ENCODE results near the gene ENG. TPM values are rescaled to one million over a fixed set of nuclear protein-coding genes. Genes with fewer than 3 reads are reported as not detected.

The ENG gene
- total and polyA plus RNA-seq, 2 of the 8 experiments (the other 6 are each of a cell fraction or from before 2014, with no cell fraction given) = 1.8 to 4.4 TPM

- H2BK20ac ChIP-seq (ENCODE audit: low read length) = no peak overlapping the region
- no peak overlapping the region for H3K4me2 ChIP-seq (ENCODE audit: insufficient read depth in 1 of 2, low read depth in 2 of 2, low read length in 2 of 2)
- H4K5ac ChIP-seq (ENCODE audit: insufficient read length, low read depth, low read length) = no peak overlapping the region
- DNase-seq (ENCODE audit: low read depth in 1 of 2, low spot score in 2 of 2) (no peak), FAIRE-seq (no peak)
- TF ChIP-seq CHD1 (IDR thresholded peaks at IDR 0.05; ENCODE audit: low read depth, low read length) (no peak), E2F6 (IDR thresholded peaks at IDR 0.05) (no peak), GABPA (IDR thresholded peaks at IDR 0.05; ENCODE audit: borderline replicate concordance, insufficient read depth, low read length) (no peak), POU5F1 (IDR thresholded peaks at IDR 0.05; ENCODE audit: low read depth, low read length) (no peak), EZH2 (IDR thresholded peaks at IDR 0.05; ENCODE audit: low read depth, low read length, severe bottlenecking) (no peak), SIRT6 (IDR thresholded peaks at IDR 0.05; ENCODE audit: low read length) (no peak), TAF7 (optimal IDR thresholded peaks at IDR 0.05; ENCODE audit: borderline replicate concordance, low read depth, low read length) (no peak), SIX5 (IDR thresholded peaks at IDR 0.05; ENCODE audit: low read depth, low read length) (no peak), CHD2 (IDR thresholded peaks at IDR 0.05; ENCODE audit: low read length) (no peak), ATF2 (IDR thresholded peaks at IDR 0.05; ENCODE audit: low read length) (no peak)
- H3K4ac ChIP-seq (replicated peaks; ENCODE audit: insufficient read length, low read depth, low read length) = no peak overlapping the region
- 93% methylated on average over 9 of the region's 17 CpGs; no CpG with 5 or more reads in 1 of the 2 experiments for WGBS, 2 experiments (ENCODE audit: extremely low coverage in 1 of 2, insufficient coverage in 1 of 2, insufficient read length in 1 of 2, insufficient replicate concordance in 2 of 2, low coverage in 1 of 2, low lambda C conversion rate in 2 of 2, missing lambda C conversion rate in 1 of 2)
- no peak overlapping the region for H3K14ac ChIP-seq (ENCODE audit: insufficient read length)
- H3K27ac ChIP-seq (ENCODE audit: low read depth, low read length) = no peak overlapping the region
- CTCF ChIA-PET (ENCODE audit: partially characterized antibody) = interaction anchor here (0.6 to 7.9 kb wide), 9 partner anchors 9 to 86 kb away, joined by 3 to 51 read pairs (median 4); no protein-coding TSS in a partner anchor
- H4K8ac ChIP-seq (ENCODE audit: extremely low read depth, insufficient read depth, low read length) = peak overlapping the region; percentile 11
- POLR2A ChIA-PET (ENCODE audit: partially characterized antibody) = interaction anchor here (0.9 to 1.0 kb wide), 3 partner anchors 9 to 11 kb away, joined by 3 read pairs; no protein-coding TSS in a partner anchor
- H3K23ac ChIP-seq (ENCODE audit: insufficient read length) = no peak overlapping the region
- no peak overlapping the region for H2BK12ac ChIP-seq (ENCODE audit: low read depth, low read length)
- H3K4me3 ChIP-seq (ENCODE audit: extremely low read depth in 1 of 4, insufficient read depth in 2 of 4, low read depth in 3 of 4, low read length in 4 of 4) = no peak overlapping the region
- H3K36me3 ChIP-seq (ENCODE audit: control insufficient read depth in 2 of 4, insufficient read depth in 4 of 4, low read length in 3 of 4) = no peaks in the 10 kb centered on the region
- H3K9me3 ChIP-seq (ENCODE audit: insufficient read depth in 2 of 2, low read depth in 1 of 2, low read length in 1 of 2) = no peaks in the 10 kb centered on the region
- no peak overlapping the region for H2BK120ac ChIP-seq (replicated peaks; ENCODE audit: low read depth, low read length)
- no peaks in the 10 kb centered on the region for H3K23me2 ChIP-seq (ENCODE audit: low read depth, low read length)
- H4K91ac ChIP-seq (replicated peaks; ENCODE audit: insufficient read length, low read length) = no peak overlapping the region
- H3K79me1 ChIP-seq (ENCODE audit: low read depth, low read length) = no peaks in the 10 kb centered on the region
- no peak overlapping the region; the same call in 1 of the 2 replicates for H2BK5ac ChIP-seq (ENCODE audit: low read depth, low read length)
- H3K27me3 ChIP-seq (replicated peaks in 1 of 4; ENCODE audit: control insufficient read depth in 3 of 4, extremely low read depth in 1 of 4, insufficient read depth in 3 of 4, low read length in 3 of 4) = no peaks in the 10 kb centered on the region
- H2BK15ac ChIP-seq (ENCODE audit: low read length) = no peak overlapping the region
- H3K4me1 ChIP-seq (replicated peaks in 1 of 4; ENCODE audit: control insufficient read depth in 3 of 4, insufficient read depth in 4 of 4, low read length in 3 of 4) = peaks cover 0 to 4% (median 0%) of the 10 kb centered on the region in 4 experiments; a peak in 2 of 7 replicates
- no peak overlapping the region for H3K9ac ChIP-seq (replicated peaks in 1 of 4; ENCODE audit: extremely low read depth in 1 of 4, low read depth in 3 of 4, low read length in 3 of 4)
- H2AFZ ChIP-seq (ENCODE audit: low read length) = peak overlapping the region; percentile 50; the same call in 1 of the 2 replicates
- H2AK5ac ChIP-seq (ENCODE audit: low read depth, low read length) = no peak overlapping the region
- no peak overlapping the region for H3K56ac ChIP-seq (replicated peaks; ENCODE audit: insufficient read length, low read depth, low read length)
- H3K18ac ChIP-seq (ENCODE audit: extremely low read depth, low read length) = no peak overlapping the region; the same call in 1 of the 2 replicates
- no peaks in the 10 kb centered on the region for H3K79me2 ChIP-seq (ENCODE audit: control insufficient read depth in 1 of 2, insufficient read depth in 2 of 2, low read length in 2 of 2)
- no peaks in the 10 kb centered on the region for H4K20me1 ChIP-seq (replicated peaks in 1 of 2; ENCODE audit: control insufficient read depth in 1 of 2, insufficient read depth in 2 of 2, low read length in 2 of 2)
Measured at GRCh38 chr9:127835991-127836516, 18.4 kb downstream of the ENG start.
